OCI-LY1 (cell line): Measurements from ENCODE around the gene HSPA13.

Experiments used
- H2AFZ ChIP-seq: fragments of 200-600 bp; sonication (generic), shearing (Covaris generic); 2 replicates; pipeline ENCODE4 v1.6.0; 2014; ENCODE audit warnings: antibody characterized with exemption, mild to moderate bottlenecking, low read length
- H3F3A ChIP-seq: fragments of 200-600 bp; sonication (generic), shearing (Covaris generic); 2 replicates; pipeline ENCODE4 v1.6.0; 2014; ENCODE audit warnings: mild to moderate bottlenecking, antibody characterized with exemption, low read length, moderate library complexity; ENCODE audit not compliant: insufficient read depth
- H3K27ac ChIP-seq: fragments of 200-600 bp; sonication (generic); 2 replicates; pipeline ENCODE4 v1.5.1; 2014; ENCODE audit warnings: low read length, mixed run types, mild to moderate bottlenecking, low read depth; ENCODE audit not compliant: poor library complexity, severe bottlenecking
- H3K27me3 ChIP-seq: fragments of 200-600 bp; sonication (generic); 2 replicates; pipeline ENCODE4 v1.6.0; 2014; ENCODE audit warnings: antibody characterized with exemption, mild to moderate bottlenecking, low read length, moderate library complexity; ENCODE audit not compliant: insufficient read depth
- H3K36me3 ChIP-seq: fragments of 200-600 bp; sonication (generic); 2 replicates; pipeline ENCODE4 v1.6.1; 2014; ENCODE audit warnings: mild to moderate bottlenecking, antibody characterized with exemption, low read length, moderate library complexity, mixed read lengths; ENCODE audit not compliant: insufficient read depth
- H3K4me1 ChIP-seq: fragments of 200-600 bp; sonication (generic); 2 replicates; pipeline ENCODE4 v1.5.1; 2014; ENCODE audit warnings: mild to moderate bottlenecking, low read length, moderate library complexity; ENCODE audit not compliant: insufficient read depth, severe bottlenecking
- H3K4me2 ChIP-seq: fragments of 200-600 bp; sonication (generic), shearing (Covaris generic); 2 replicates; pipeline ENCODE4 v1.6.1; 2014; ENCODE audit warnings: low read length
- H3K4me3 ChIP-seq: fragments of 200-600 bp; sonication (generic); 2 replicates; pipeline ENCODE4 v1.5.1; 2014; ENCODE audit warnings: low read length, low read depth, mild to moderate bottlenecking, mixed read lengths; ENCODE audit not compliant: poor library complexity, severe bottlenecking
- H3K79me2 ChIP-seq: fragments of 200-600 bp; shearing (Covaris generic); 2 replicates; pipeline ENCODE4 v1.6.1; 2016; ENCODE audit warnings: mixed run types, low read length, mixed read lengths; ENCODE audit not compliant: insufficient read depth
- H3K9ac ChIP-seq: fragments of 200-600 bp; sonication (generic), shearing (Covaris generic); 2 replicates; pipeline ENCODE4 v1.6.1; 2014; ENCODE audit warnings: mild to moderate bottlenecking, low read length, mixed read lengths
- H3K9me2 ChIP-seq: fragments of 200-600 bp; sonication (generic), shearing (Covaris generic); 2 replicates; pipeline ENCODE4 v1.6.1; 2014; ENCODE audit warnings: low read depth, mild to moderate bottlenecking, low read length, mixed read lengths
- H3K9me3 ChIP-seq: fragments of 200-600 bp; shearing (Covaris generic); 2 replicates; pipeline ENCODE4 v1.6.1; 2014; ENCODE audit warnings: low read length, mixed read lengths
- H4K20me1 ChIP-seq: fragments of 200-600 bp; sonication (generic), shearing (Covaris generic); 2 replicates; pipeline ENCODE4 v1.6.0; 2016; ENCODE audit warnings: mild to moderate bottlenecking, low read length; ENCODE audit not compliant: insufficient read depth
- CTCF ChIP-seq: fragments of 200-600 bp; sonication (generic), shearing (Covaris generic); IDR thresholded peaks from 2 replicates; pipeline ENCODE4 v1.5.1; 2017; ENCODE audit warnings: mild to moderate bottlenecking, antibody characterized with exemption, low read length, moderate library complexity, mixed read lengths
- EZH2 ChIP-seq: fragments of 200-600 bp; sonication (generic), shearing (Covaris generic); IDR thresholded peaks from 2 replicates; pipeline ENCODE4 v1.8.0; 2017; ENCODE audit warnings: borderline replicate concordance, mixed run types, mild to moderate bottlenecking, antibody characterized with exemption, low read length, moderate library complexity, mixed read lengths

HSPA13 gene

GRCh38 chr21:14366998-14367397, 15.9 kb downstream of the HSPA13 start:
- H3K4me1 ChIP-seq, result no peaks in the 10 kb centered on the region
- no peaks in the 10 kb centered on the region for H3K9me3 ChIP-seq
- H3K4me2 ChIP-seq, result no peak overlapping the region
- TF ChIP-seq CTCF, result no peak
- no peak for TF ChIP-seq EZH2
- no peak overlapping the region for H2AFZ ChIP-seq
- no peaks in the 10 kb centered on the region for H3K36me3 ChIP-seq
- H3K4me3 ChIP-seq, result no peak overlapping the region
- no peaks in the 10 kb centered on the region for H3K79me2 ChIP-seq
- no peak overlapping the region for H3K27ac ChIP-seq
- no peaks in the 10 kb centered on the region for H3F3A ChIP-seq
- H3K9me2 ChIP-seq, result no peaks in the 10 kb centered on the region
- H3K27me3 ChIP-seq, result no peaks in the 10 kb centered on the region
- no peak overlapping the region for H3K9ac ChIP-seq
- H4K20me1 ChIP-seq, result no peaks in the 10 kb centered on the region; the same call in 1 of the 2 replicates

DNA sequence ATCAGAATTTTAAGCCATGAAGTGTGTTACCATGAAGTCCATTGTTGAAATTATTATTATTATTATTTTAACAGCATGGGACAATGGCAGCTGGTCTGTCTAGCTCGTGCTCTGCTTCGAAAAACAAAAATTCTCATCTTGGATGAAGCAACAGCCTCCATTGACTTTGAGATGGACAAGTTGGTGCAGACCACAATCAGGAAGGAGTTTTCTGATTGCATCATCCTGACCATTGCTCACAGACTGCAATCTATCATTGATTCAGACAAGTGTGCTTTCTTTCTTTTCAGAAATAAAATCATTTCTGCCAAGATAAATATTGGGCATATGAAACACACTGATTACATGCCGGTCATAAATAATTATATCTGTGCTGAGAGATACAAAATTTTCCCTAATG, 21.0 kb downstream of the HSPA13 start:
- H3K79me2 ChIP-seq, result no peaks in the 10 kb centered on the region
- H3K9ac ChIP-seq, result no peak overlapping the region
- no peaks in the 10 kb centered on the region for H3K9me2 ChIP-seq
- H4K20me1 ChIP-seq, result no peaks in the 10 kb centered on the region
- H3K9me3 ChIP-seq, result no peaks in the 10 kb centered on the region
- H3K27ac ChIP-seq, result no peak overlapping the region
- TF ChIP-seq EZH2 (no peak), CTCF (no peak)
- H3K36me3 ChIP-seq, result no peaks in the 10 kb centered on the region
- no peaks in the 10 kb centered on the region for H3F3A ChIP-seq
- H2AFZ ChIP-seq, result no peak overlapping the region
- H3K27me3 ChIP-seq, result no peaks in the 10 kb centered on the region; the same call in 1 of the 2 replicates
- H3K4me2 ChIP-seq, result no peak overlapping the region
- no peak overlapping the region for H3K4me3 ChIP-seq
- no peaks in the 10 kb centered on the region for H3K4me1 ChIP-seq

DNA sequence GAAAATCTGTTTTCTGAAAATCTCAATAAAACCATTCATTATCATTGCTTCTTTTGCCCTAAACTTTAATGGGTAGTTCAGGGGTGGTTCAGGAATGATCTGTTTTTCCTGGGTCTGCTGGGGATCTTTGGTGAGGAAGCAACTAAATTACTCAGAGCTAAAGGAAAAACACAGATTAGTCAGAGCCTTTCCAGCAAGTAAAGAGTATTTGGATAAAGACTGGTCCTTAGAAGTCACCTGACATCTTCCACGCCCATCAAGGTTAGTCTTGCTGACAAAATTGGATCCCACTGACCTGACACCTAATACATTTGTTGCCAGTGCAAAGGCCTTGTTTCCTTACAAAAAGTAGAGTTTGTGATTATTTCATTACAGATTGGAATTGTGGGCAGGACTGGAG, 24.2 kb downstream of the HSPA13 start:
- Histone ChIP-seq H3K4me1 (no peaks in the 10 kb centered on the region), H3K9ac (no peak overlapping the region), H3F3A (no peaks in the 10 kb centered on the region), H3K27ac (no peak overlapping the region), H2AFZ (no peak overlapping the region), H4K20me1 (no peaks in the 10 kb centered on the region), H3K4me2 (no peak overlapping the region), H3K9me3 (no peaks in the 10 kb centered on the region), H3K27me3 (no peaks in the 10 kb centered on the region; the same call in 1 of the 2 replicates), H3K36me3 (no peaks in the 10 kb centered on the region), H3K79me2 (no peaks in the 10 kb centered on the region), H3K9me2 (no peaks in the 10 kb centered on the region), H3K4me3 (no peak overlapping the region)
- TF ChIP-seq CTCF, result no peak
- no peak for TF ChIP-seq EZH2
